GM10266 (cell line): ENCODE data around the gene MYCL.

ENCODE experiments used
- DNase-seq: peaks from one replicate; pipeline ENCODE4 v3.0.0; 2012; ENCODE audit errors: extremely low spot score
- CTCF ChIP-seq: IDR thresholded peaks from 2 replicates; pipeline ENCODE4 v1.5.1; 2012; ENCODE audit warnings: mild to moderate bottlenecking, low read depth; ENCODE audit not compliant: control insufficient read depth, insufficient read depth; ENCODE audit errors: missing control alignments

MYCL gene

GRCh38 chr1:39895731-39896480 is 5.8 kb downstream of the MYCL start:
- DNase-seq = no peak
- no peak for TF ChIP-seq CTCF

GRCh38 chr1:39894884-39895495 is 6.7 kb downstream of the MYCL start:
- TF ChIP-seq CTCF = no peak
- DNase-seq = no peak

GRCh38 chr1:39892601-39893595 is 8.8 kb downstream of the MYCL start:
- no peak for DNase-seq
- no peak for TF ChIP-seq CTCF

- no peak for DNase-seq
These were observed 10.8 kb downstream of the MYCL start for GRCh38 chr1:39890880-39891279.

GRCh38 chr1:39890273-39890672 is 11.4 kb downstream of the MYCL start:
- no peak for TF ChIP-seq CTCF

More at GRCh38 chr1:39890880-39891279, 10.8 kb downstream of the MYCL start:
- TF ChIP-seq CTCF = no peak

GRCh38 chr1:39886757-39887231 is 14.9 kb downstream of the MYCL start:
- no peak for DNase-seq
- no peak for TF ChIP-seq CTCF

More at GRCh38 chr1:39890273-39890672, 11.4 kb downstream of the MYCL start:
- no peak for DNase-seq
